Choroid plexus epithelial cell (primary cell): ENCODE data around the gene ADI1.

Experiments
- DNase-seq: peaks from one replicate; pipeline ENCODE4 v3.0.0-alpha.2; 2010; ENCODE audit warnings: low read depth
- H3K4me3 ChIP-seq: 2 replicates; pipeline ENCODE4 v1.5.1; 2011; ENCODE audit warnings: low read depth, mild to moderate bottlenecking, control low read depth, low read length, moderate library complexity
- CTCF ChIP-seq: conservative IDR thresholded peaks from 2 replicates; pipeline ENCODE4 v1.5.1; 2011; ENCODE audit warnings: low read depth, mild to moderate bottlenecking, control low read depth, inconsistent platforms, low read length, moderate library complexity

The ADI1 gene

GRCh38 chr2:3536682-3537632, 17.6 kb upstream of the ADI1 start:
- TF ChIP-seq CTCF: peak; percentile 75
- H3K4me3 ChIP-seq: peak overlapping the region; percentile 48
- peak; percentile 74 for DNase-seq

- TF ChIP-seq CTCF: peak; percentile 57
- peak; percentile 95 for DNase-seq
- H3K4me3 ChIP-seq: peak overlapping the region; percentile 48
These were observed 16.7 kb upstream of the ADI1 start for GRCh38 chr2:3535794-3536681.

GRCh38 chr2:3535467-3535793, 16.1 kb upstream of the ADI1 start:
- DNase-seq: no peak
- H3K4me3 ChIP-seq: peak overlapping the region; percentile 48
- no peak for TF ChIP-seq CTCF

GRCh38 chr2:3534251-3534814, 15.0 kb upstream of the ADI1 start:
- DNase-seq: no peak
- no peak for TF ChIP-seq CTCF
- H3K4me3 ChIP-seq: no peak overlapping the region

GRCh38 chr2:3533836-3534235, 14.5 kb upstream of the ADI1 start:
- DNase-seq: no peak
- H3K4me3 ChIP-seq: no peak overlapping the region
- TF ChIP-seq CTCF: no peak

GRCh38 chr2:3532941-3533340, 13.6 kb upstream of the ADI1 start:
- no peak for DNase-seq
- no peak overlapping the region for H3K4me3 ChIP-seq
- no peak for TF ChIP-seq CTCF
